ENCODE data around the gene SLC30A2. TPM values are rescaled to one million over a fixed set of nuclear protein-coding genes. Genes with fewer than 3 reads are reported as not detected.
"Not testable (repeated sequence)": the region's sequence is repeated elsewhere in the genome, so short reads cannot be mapped to it uniquely, and the experiment has no call there.

Gene SLC30A2
- total RNA-seq = 5.0 TPM
- long read RNA-seq, transcript SLC30A2-201 (8 exons, 2,494 nt) = major isoform, 15 of 17 reads
- long read RNA-seq, partial matches to known transcripts = 2 of 17 reads
- long read RNA-seq, other reads (novel, unspliced or antisense) = 0 of 17 reads

- intact Hi-C loops (cut with DNase I) = no loop called here
- no peak for DNase-seq (ENCODE audit: low spot score)
Measured at GRCh38 chr1:26045722-26046245, at the start of gene SLC30A2. Gene SLC30A2 (minus strand): TSS chr1:26046118. CDS start chr1:26045896, 222 bp downstream.

GRCh38 chr1:26094677-26095383 lies 48.9 kb upstream of the SLC30A2 start:
- intact Hi-C loops (cut with DNase I) = loop anchor here (1.0 to 2.0 kb wide), 3 partner anchors 28 to 74 kb away; partner anchors contain the start of genes EXTL1 and TRIM63
- DNase-seq (ENCODE audit: low spot score) = no peak

GRCh38 chr1:26094076-26094669 lies 48.3 kb upstream of the SLC30A2 start:
- no peak for DNase-seq (ENCODE audit: low spot score)
- intact Hi-C loops (cut with DNase I) = loop anchor here (1.0 to 2.0 kb wide), 3 partner anchors 27 to 73 kb away; partner anchors contain the start of genes EXTL1 and TRIM63

DNA sequence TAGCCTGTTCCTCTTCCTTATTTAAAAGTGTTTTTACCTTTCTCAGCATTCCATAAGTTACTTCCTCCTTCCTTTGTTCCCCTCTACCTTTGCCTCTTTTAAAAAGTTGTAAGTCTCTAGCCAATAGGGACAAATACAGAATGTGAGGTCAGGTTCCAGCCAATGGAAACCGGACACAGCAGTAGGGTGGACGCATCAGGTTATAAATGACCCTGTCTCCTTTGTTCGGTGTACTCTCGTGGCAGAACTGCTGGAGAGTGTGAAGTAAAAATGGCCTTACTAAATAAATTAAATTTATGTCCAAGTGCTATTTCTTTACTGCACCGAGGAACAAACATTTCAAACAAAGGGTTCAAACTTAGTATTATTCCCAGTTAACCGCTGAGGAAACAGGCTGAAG lies 47.7 kb upstream of the SLC30A2 start:
- DNase-seq (ENCODE audit: low spot score); intact Hi-C loops (cut with DNase I): not testable (repeated sequence)

GRCh38 chr1:26092422-26092821 lies 46.5 kb upstream of the SLC30A2 start:
- no peak for DNase-seq (ENCODE audit: low spot score)
- intact Hi-C loops (cut with DNase I) = no loop called here

DNA sequence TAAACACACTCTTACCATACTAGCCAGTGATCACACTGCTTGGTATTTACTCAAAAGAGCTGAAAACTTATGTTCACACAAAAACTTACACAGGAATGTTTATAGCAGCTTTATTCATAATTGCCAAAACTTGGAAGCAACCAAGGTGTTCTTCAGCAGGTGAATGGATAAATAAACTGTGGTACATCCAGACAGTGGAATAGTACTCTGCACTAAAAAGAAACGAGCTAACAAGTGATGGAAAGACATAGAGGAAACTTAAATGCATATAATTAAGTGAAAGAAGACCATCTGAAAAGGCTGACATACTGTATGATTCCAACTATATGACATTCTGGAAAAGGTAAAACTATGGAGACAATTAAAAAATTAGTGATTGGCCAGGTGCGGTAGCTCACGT lies 45.0 kb upstream of the SLC30A2 start:
- no peak for DNase-seq (ENCODE audit: low spot score)
- intact Hi-C loops (cut with DNase I) = no loop called here

DNA sequence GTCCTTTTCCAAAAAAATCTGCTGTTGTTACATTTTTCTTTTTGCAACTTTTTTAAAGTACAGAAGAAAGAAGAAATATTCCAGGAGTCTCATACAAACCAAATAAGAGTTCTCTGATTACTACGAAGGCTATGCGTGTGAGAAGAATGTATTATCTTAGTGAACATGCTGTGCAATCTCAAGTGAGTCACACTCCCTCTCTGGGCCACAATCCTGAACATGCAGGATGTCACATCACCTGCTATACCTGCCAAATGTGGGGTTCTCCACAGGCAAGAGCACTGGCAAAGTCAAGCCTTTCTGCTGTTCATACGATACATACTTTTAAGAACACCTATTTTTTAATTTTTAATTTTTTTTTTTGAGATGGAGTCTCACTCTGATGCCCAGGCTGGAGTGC lies 43.2 kb upstream of the SLC30A2 start:
- intact Hi-C loops (cut with DNase I) = no loop called here
- no peak for DNase-seq (ENCODE audit: low spot score)

DNA sequence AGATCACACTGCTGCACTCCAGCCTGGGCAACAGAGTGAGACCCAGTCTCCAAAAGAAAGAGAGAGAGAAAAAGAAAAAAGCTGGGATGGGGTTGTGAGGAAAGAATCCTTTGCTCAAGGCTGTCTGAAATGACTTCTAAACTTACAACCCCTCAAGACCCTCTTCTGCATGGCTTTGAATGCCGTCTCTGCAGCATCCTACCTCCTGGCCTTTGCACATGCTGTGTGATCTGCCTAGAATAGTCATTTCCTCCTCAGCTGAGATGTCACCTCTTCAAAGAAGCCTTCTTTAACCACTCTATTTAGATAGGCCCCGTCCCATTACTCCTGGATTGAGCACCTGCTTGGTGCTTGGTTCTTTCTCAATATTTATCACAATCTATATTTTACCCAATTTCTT lies 38.9 kb upstream of the SLC30A2 start:
- no peak for DNase-seq (ENCODE audit: low spot score)
- intact Hi-C loops (cut with DNase I) = no loop called here

DNA sequence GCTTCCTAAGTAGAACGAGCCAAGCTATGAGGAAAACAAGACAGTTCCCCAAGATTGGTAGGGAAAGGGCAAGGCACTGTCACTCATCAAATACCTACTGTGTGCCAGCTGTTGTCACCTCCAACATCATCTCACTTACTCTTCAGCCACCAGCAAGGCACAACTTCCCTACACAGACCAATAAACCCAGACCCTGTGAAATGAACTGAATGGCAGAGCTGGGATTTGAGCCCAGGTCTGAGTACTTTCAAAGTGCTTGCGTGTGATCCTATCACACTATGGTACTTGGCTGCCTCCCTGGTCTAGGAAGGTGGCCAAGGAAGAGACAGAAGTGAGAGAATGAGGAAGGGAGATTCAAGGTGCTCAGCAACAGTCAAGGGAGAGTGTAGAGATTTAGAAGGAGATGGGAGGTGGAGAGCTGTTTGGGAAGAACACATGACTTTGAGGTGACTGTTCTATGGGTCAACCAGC lies 38.2 kb upstream of the SLC30A2 start:
- intact Hi-C loops (cut with DNase I) = no loop called here
- no peak for DNase-seq (ENCODE audit: low spot score)

GRCh38 chr1:26083208-26083607 lies 37.3 kb upstream of the SLC30A2 start:
- DNase-seq (ENCODE audit: low spot score) = no peak
- intact Hi-C loops (cut with DNase I) = loop anchor here (2.0 kb wide), 1 partner anchor 16 kb away; the partner anchor contains the start of gene TRIM63

- intact Hi-C loops (cut with DNase I) = loop anchor here (2.0 kb wide), 1 partner anchor 15 kb away; the partner anchor contains the start of gene TRIM63
- no peak for DNase-seq (ENCODE audit: low spot score)
Measured at GRCh38 chr1:26082020-26082350, 36.1 kb upstream of the SLC30A2 start.

DNA sequence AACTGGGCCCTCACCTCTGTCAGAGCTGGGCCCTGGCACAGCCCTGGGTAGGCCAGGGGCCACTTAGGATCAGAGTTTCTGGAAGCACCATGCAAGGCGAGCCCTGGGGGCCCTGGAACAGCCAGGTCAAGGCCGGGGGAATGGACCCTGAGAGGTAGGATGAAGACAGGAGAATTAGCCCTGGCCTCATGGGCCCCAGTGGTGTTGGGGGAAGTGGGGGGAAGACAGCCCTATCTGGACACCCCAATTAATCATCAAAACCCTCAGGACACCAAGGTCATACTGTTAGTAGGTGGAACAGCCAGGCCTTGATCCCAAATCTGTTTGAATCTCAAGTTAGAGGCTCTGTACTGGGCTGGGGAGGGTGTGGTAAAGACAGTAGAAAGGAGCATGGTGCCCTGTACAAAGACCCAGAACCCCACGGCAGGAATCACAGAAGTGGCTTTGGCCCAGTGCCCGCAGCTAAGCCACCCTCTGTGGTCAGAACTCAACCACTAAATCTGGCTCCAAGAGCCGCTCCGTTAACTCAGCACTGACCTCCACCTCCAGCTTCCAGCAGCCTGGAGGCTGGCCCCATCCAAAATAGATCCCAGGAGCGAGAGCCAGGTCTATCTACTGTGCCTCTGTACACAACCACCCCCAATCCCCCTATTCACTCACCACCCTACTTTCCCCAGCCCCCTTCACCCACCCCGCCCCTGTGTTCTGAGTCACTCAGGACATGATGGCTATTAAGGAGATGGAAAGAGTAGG lies 35.5 kb upstream of the SLC30A2 start:
- intact Hi-C loops (cut with DNase I) = loop anchor here (2.0 kb wide), 1 partner anchor 15 kb away; the partner anchor contains the start of gene TRIM63
- DNase-seq (ENCODE audit: low spot score) = no peak

- intact Hi-C loops (cut with DNase I) = no loop called here
Measured at GRCh38 chr1:26079960-26080814, 34.3 kb upstream of the SLC30A2 start.

GRCh38 chr1:26079178-26079563 lies 33.3 kb upstream of the SLC30A2 start:
- no peak for DNase-seq (ENCODE audit: low spot score)
- intact Hi-C loops (cut with DNase I) = no loop called here

More at GRCh38 chr1:26079960-26080814, 34.3 kb upstream of the SLC30A2 start:
- no peak for DNase-seq (ENCODE audit: low spot score)

GRCh38 chr1:26078286-26079177 lies 32.6 kb upstream of the SLC30A2 start:
- no peak for DNase-seq (ENCODE audit: low spot score)
- intact Hi-C loops (cut with DNase I) = no loop called here

GRCh38 chr1:26077524-26077923 lies 31.6 kb upstream of the SLC30A2 start:
- DNase-seq (ENCODE audit: low spot score) = no peak
- intact Hi-C loops (cut with DNase I) = no loop called here

DNA sequence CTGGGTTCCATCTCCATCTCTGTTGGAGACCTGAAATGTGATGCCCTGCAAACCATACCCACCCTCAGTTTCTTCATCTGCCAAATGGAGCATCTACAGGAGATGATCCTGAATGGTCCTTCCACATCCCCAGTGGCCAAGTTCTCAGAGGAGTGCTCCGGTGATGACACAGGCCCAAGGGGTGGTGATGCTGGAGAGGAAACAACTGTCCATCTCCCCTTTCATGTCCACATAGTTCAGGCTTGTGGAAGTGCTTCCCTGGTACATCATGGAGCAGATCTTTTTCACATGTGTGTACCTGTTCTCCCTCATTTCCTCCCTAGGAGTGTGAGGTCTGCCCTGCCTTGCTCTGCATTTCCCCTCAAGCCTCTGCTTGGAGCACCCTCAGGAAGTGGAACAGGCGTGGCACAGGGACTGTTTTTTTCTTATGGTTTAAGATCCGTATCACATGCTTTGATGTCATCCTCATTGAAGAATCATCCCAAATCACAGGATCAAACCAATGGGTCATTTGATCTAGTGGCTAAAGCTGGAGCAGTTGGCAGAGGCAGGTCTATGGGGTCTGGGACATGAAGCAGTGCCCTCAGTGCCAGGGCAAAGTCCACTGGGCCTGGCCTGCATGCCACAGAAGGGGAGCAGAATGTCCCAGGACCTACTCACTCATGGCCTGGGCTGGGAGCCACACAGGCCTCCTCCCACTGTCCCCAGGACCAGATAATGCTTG lies 29.7 kb upstream of the SLC30A2 start:
- intact Hi-C loops (cut with DNase I) = no loop called here
- DNase-seq (ENCODE audit: low spot score) = no peak
